ENCODE results near the gene DDX19B.
"Not testable (repeated sequence)": the region's sequence is repeated elsewhere in the genome, so short reads cannot be mapped to it uniquely, and the experiment has no call there.

The DDX19B gene

GRCh38 chr16:70287304-70287971 lies 11.5 kb upstream of the DDX19B start:
- not testable (repeated sequence) for DNase-seq (ENCODE audit: low read depth, low spot score)

GRCh38 chr16:70289229-70290094 lies 9.5 kb upstream of the DDX19B start, which contains the start of gene AARS1:
Gene AARS1 (minus strand): TSS chr16:70289506. CDS start chr16:70282763, 6,743 bp downstream.
- peak; percentile 91 for DNase-seq (ENCODE audit: low read depth, low spot score)

GRCh38 chr16:70290949-70291519 lies 8.0 kb upstream of the DDX19B start:
- no peak for DNase-seq (ENCODE audit: low read depth, low spot score)

GRCh38 chr16:70292148-70292547 lies 6.8 kb upstream of the DDX19B start:
- not testable (repeated sequence) for DNase-seq (ENCODE audit: low read depth, low spot score)

- DNase-seq (ENCODE audit: low read depth, low spot score) = no peak
Measured at GRCh38 chr16:70294385-70295025, 4.5 kb upstream of the DDX19B start.

GRCh38 chr16:70295634-70296033 lies 3.4 kb upstream of the DDX19B start:
- no peak for DNase-seq (ENCODE audit: low read depth, low spot score)

- no peak for DNase-seq (ENCODE audit: low read depth, low spot score)
Measured at GRCh38 chr16:70301121-70301520, 2.1 kb downstream of the DDX19B start.

GRCh38 chr16:70302745-70303144 lies 3.8 kb downstream of the DDX19B start:
- no peak for DNase-seq (ENCODE audit: low read depth, low spot score)

- DNase-seq (ENCODE audit: low read depth, low spot score) = no peak
Measured at GRCh38 chr16:70304892-70305448, 6.0 kb downstream of the DDX19B start.

GRCh38 chr16:70306880-70307279 lies 7.9 kb downstream of the DDX19B start:
- DNase-seq (ENCODE audit: low read depth, low spot score) = no peak

GRCh38 chr16:70307726-70308125 lies 8.7 kb downstream of the DDX19B start:
- DNase-seq (ENCODE audit: low read depth, low spot score) = not testable (repeated sequence)

GRCh38 chr16:70320121-70320520 lies 21.1 kb downstream of the DDX19B start:
- DNase-seq (ENCODE audit: low read depth, low spot score) = no peak

GRCh38 chr16:70324998-70325747 lies 26.2 kb downstream of the DDX19B start:
- no peak for DNase-seq (ENCODE audit: low read depth, low spot score)

GRCh38 chr16:70331091-70331490 lies 32.1 kb downstream of the DDX19B start:
- no peak for DNase-seq (ENCODE audit: low read depth, low spot score)

GRCh38 chr16:70331588-70332358 lies 32.8 kb downstream of the DDX19B start:
- no peak for DNase-seq (ENCODE audit: low read depth, low spot score)

- not testable (repeated sequence) for DNase-seq (ENCODE audit: low read depth, low spot score)
Measured at GRCh38 chr16:70332728-70333127, 33.7 kb downstream of the DDX19B start.

- DNase-seq (ENCODE audit: low read depth, low spot score) = no peak
Measured at GRCh38 chr16:70337814-70338213, 38.8 kb downstream of the DDX19B start.

GRCh38 chr16:70341600-70341999 lies 42.6 kb downstream of the DDX19B start:
- DNase-seq (ENCODE audit: low read depth, low spot score) = no peak

- no peak for DNase-seq (ENCODE audit: low read depth, low spot score)
Measured at GRCh38 chr16:70342016-70342415, 43.0 kb downstream of the DDX19B start.

- no peak for DNase-seq (ENCODE audit: low read depth, low spot score)
Measured at GRCh38 chr16:70345840-70346239, 46.9 kb downstream of the DDX19B start.

Measured in activated CD4-positive, CD25-positive, alpha-beta regulatory T cell treated with anti-CD3 and anti-CD28 coated beads, Interleukin-2, amount 50 U/mL, for 16 hours (primary cell).